HG03354 (cell line): ENCODE results near the gene SKIL.

ENCODE experiments used
- ATAC-seq: cut with Tn5 transposase; IDR thresholded peaks from one replicate; pipeline ENCODE4 v1.9.1; 2021; ENCODE audit warnings: mild to moderate bottlenecking; ENCODE audit not compliant: unreplicated experiment, poor library complexity, severe bottlenecking

Gene SKIL

GRCh38 chr3:170346481-170347392, 10.8 kb upstream of the SKIL start:
- ATAC-seq, result peak; percentile 58

GRCh38 chr3:170350515-170351413, 6.8 kb upstream of the SKIL start:
- peak; percentile 54 for ATAC-seq

GRCh38 chr3:170352936-170353335, 4.6 kb upstream of the SKIL start:
- ATAC-seq, result no peak

- ATAC-seq, result no peak
Observed at GRCh38 chr3:170353485-170353884, 4.0 kb upstream of the SKIL start.

GRCh38 chr3:170354760-170355159, 2.8 kb upstream of the SKIL start:
- no peak for ATAC-seq

GRCh38 chr3:170355738-170356595, 1.5 kb upstream of the SKIL start:
- peak; percentile 20 for ATAC-seq

- peak; percentile 47 for ATAC-seq
Observed at GRCh38 chr3:170356596-170357175, 829 bp upstream of the SKIL start.

- ATAC-seq, result peak; percentile 16
Observed at GRCh38 chr3:170358042-170359010, 811 bp downstream of the SKIL start.

GRCh38 chr3:170359178-170359704, 1.7 kb downstream of the SKIL start:
- ATAC-seq, result no peak

GRCh38 chr3:170360466-170360865, 3.0 kb downstream of the SKIL start:
- ATAC-seq, result no peak

GRCh38 chr3:170360916-170361315, 3.4 kb downstream of the SKIL start:
- no peak for ATAC-seq

GRCh38 chr3:170361711-170362110, 4.2 kb downstream of the SKIL start:
- ATAC-seq, result no peak

GRCh38 chr3:170363471-170363994, 6.0 kb downstream of the SKIL start:
- no peak for ATAC-seq

GRCh38 chr3:170364965-170365364, 7.5 kb downstream of the SKIL start:
- no peak for ATAC-seq

- ATAC-seq, result no peak
Observed at GRCh38 chr3:170367797-170368196, 10.3 kb downstream of the SKIL start.

GRCh38 chr3:170368921-170369320, 11.4 kb downstream of the SKIL start:
- ATAC-seq, result no peak

GRCh38 chr3:170372190-170372879, 14.8 kb downstream of the SKIL start:
- ATAC-seq, result peak; percentile 62
